ENCODE data around the gene CALHM6.

DNA sequence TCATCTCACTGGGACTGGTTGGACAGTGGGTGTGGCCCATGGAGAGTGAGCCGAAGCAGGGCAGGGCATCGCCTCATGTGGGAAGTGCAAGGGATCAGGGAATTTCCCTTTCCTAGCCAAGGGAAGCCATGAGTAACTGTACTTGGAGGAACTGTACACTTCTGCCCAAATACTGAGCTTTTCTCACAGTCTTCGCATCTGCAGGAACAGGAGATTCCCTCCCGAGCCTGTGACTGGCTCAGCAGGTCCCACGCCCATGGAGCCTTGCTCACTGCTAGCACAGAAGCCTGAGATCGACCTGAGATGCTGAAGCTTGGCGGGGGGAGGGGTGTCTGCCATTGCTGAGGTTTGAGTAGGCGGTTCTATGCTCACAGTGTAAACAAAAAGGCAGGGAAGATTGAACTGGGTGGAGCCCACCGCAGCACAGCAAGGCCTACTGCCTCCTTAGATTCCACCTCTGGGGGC is 39.8 kb downstream of the CALHM6 start:
- TF ChIP-seq CTCF (IDR thresholded peaks at IDR 0.05) (no peak), POLR2AphosphoS5 (IDR thresholded peaks at IDR 0.05) (no peak), POLR2A (IDR thresholded peaks at IDR 0.05) (no peak), EP300 (IDR thresholded peaks at IDR 0.05) (no peak)

All from stomach (tissue), 4 donors.